GM23338 (cell line): ENCODE data around the gene GHRHR. TPM values are rescaled to one million over a fixed set of nuclear protein-coding genes. Genes with fewer than 3 reads are reported as not detected.

ENCODE experiments used
- ATAC-seq: fragments of 200-7000 bp; cut with Tn5 transposase; 3 replicates; pipeline ENCODE4 v1.9.1; 2020
- DNase-seq: peaks from one replicate; pipeline ENCODE4 v3.0.0-alpha.2; 2015; ENCODE audit warnings: low spot score
- H2AFZ ChIP-seq: fragments of 200-600 bp; sonication (generic); 2 replicates; pipeline ENCODE4 v1.8.0; 2016; ENCODE audit warnings: antibody characterized with exemption, mild to moderate bottlenecking, moderate library complexity
- H3F3A ChIP-seq: fragments of 200-600 bp; sonication (generic); replicated peaks from 2 replicates; pipeline ENCODE4 v1.8.0; 2017; ENCODE audit warnings: antibody characterized with exemption, mixed run types, low read depth
- H3K27ac ChIP-seq: fragments of 200-600 bp; sonication (generic); 2 replicates; pipeline ENCODE4 v1.6.1; 2016; ENCODE audit warnings: low read depth
- H3K27me3 ChIP-seq: fragments of 200-600 bp; sonication (generic); 2 replicates; pipeline ENCODE4 v1.8.0; 2016; ENCODE audit warnings: mild to moderate bottlenecking, mixed run types, moderate library complexity; ENCODE audit not compliant: insufficient read depth
- H3K36me3 ChIP-seq: fragments of 200-600 bp; sonication (generic); 2 replicates; pipeline ENCODE4 v1.8.0; 2016; ENCODE audit warnings: mild to moderate bottlenecking; ENCODE audit not compliant: insufficient read depth
- H3K4me1 ChIP-seq: fragments of 200-600 bp; sonication (generic); 2 replicates; pipeline ENCODE4 v1.8.0; 2016; ENCODE audit warnings: mild to moderate bottlenecking, moderate library complexity; ENCODE audit not compliant: insufficient read depth
- H3K4me2 ChIP-seq: fragments of 200-600 bp; sonication (generic); 2 replicates; pipeline ENCODE4 v1.7.1; 2017; ENCODE audit warnings: mixed run types
- H3K4me3 ChIP-seq: fragments of 200-600 bp; sonication (generic); 2 replicates; pipeline ENCODE4 v1.6.1; 2016; ENCODE audit warnings: mixed run types
- H3K79me2 ChIP-seq: fragments of 200-600 bp; sonication (generic); replicated peaks from 2 replicates; pipeline ENCODE4 v1.8.0; 2017; ENCODE audit warnings: mild to moderate bottlenecking; ENCODE audit not compliant: insufficient read depth
- H3K9me2 ChIP-seq: fragments of 200-600 bp; sonication (generic); 2 replicates; pipeline ENCODE4 v1.8.0; 2017; ENCODE audit not compliant: insufficient read depth
- H4K20me1 ChIP-seq: fragments of 200-600 bp; sonication (generic); replicated peaks from 2 replicates; pipeline ENCODE4 v1.8.0; 2017; ENCODE audit warnings: mild to moderate bottlenecking; ENCODE audit not compliant: insufficient read depth
- H3K27ac Mint-ChIP-seq: 2 replicates; pipeline ENCODE4 v1.8.0; 2020; ENCODE audit warnings: inconsistent platforms, mild to moderate bottlenecking, moderate library complexity, mixed read lengths
- H3K27me3 Mint-ChIP-seq: 3 replicates; pipeline ENCODE4 v1.8.0; 2022; ENCODE audit warnings: low read depth, mild to moderate bottlenecking, moderate library complexity, mixed read lengths, inconsistent platforms; ENCODE audit not compliant: insufficient read depth, poor library complexity
- H3K36me3 Mint-ChIP-seq: 3 replicates; pipeline ENCODE4 v1.8.0; 2021; ENCODE audit warnings: low read depth, mild to moderate bottlenecking, inconsistent platforms, moderate library complexity, mixed read lengths
- H3K4me1 Mint-ChIP-seq: 3 replicates; pipeline ENCODE4 v1.8.0; 2020; ENCODE audit warnings: mild to moderate bottlenecking, inconsistent platforms, mixed read lengths
- H3K4me3 Mint-ChIP-seq: 3 replicates; pipeline ENCODE4 v1.8.0; 2021; ENCODE audit warnings: moderate library complexity, mild to moderate bottlenecking, inconsistent platforms, mixed read lengths
- H3K9me3 Mint-ChIP-seq: 3 replicates; pipeline ENCODE4 v1.8.0; 2020; ENCODE audit warnings: moderate library complexity, mild to moderate bottlenecking, inconsistent platforms, mixed read lengths
- CREB1 ChIP-seq: fragments of 250-450 bp; sonication (Bioruptor Pico); IDR thresholded peaks from 2 replicates; pipeline ENCODE4 v1.5.0; 2020; ENCODE audit warnings: low read depth, mild to moderate bottlenecking, moderate library complexity
- EZH2 ChIP-seq: fragments of 200-600 bp; sonication (generic); IDR thresholded peaks from one replicate; pipeline ENCODE4 v1.8.0; 2017; ENCODE audit warnings: antibody characterized with exemption, mild to moderate bottlenecking, low read depth; ENCODE audit not compliant: unreplicated experiment
- EZH2phosphoT487 ChIP-seq: fragments of 200-600 bp; sonication (generic); IDR thresholded peaks from one replicate; pipeline ENCODE4 v1.8.1; 2018; ENCODE audit warnings: antibody characterized with exemption; ENCODE audit not compliant: unreplicated experiment
- JUNB ChIP-seq: IDR thresholded peaks from one replicate; pipeline ENCODE4 v1.6.1; 2016; ENCODE audit warnings: antibody characterized with exemption; ENCODE audit not compliant: unreplicated experiment
- NANOG ChIP-seq: IDR thresholded peaks from 2 replicates; pipeline ENCODE4 v1.6.1; 2016; ENCODE audit warnings: antibody characterized with exemption, borderline replicate concordance
- POLR2AphosphoS5 ChIP-seq: IDR thresholded peaks from 2 replicates; pipeline ENCODE4 v1.6.1; 2016; ENCODE audit warnings: antibody characterized with exemption, low read depth
- REST ChIP-seq: IDR thresholded peaks from one replicate; pipeline ENCODE4 v1.6.1; 2018; ENCODE audit warnings: antibody characterized with exemption; ENCODE audit not compliant: unreplicated experiment
- STAT1 ChIP-seq: IDR thresholded peaks from one replicate; pipeline ENCODE4 v1.6.1; 2016; ENCODE audit warnings: antibody characterized with exemption; ENCODE audit not compliant: unreplicated experiment
- ZNF331 ChIP-seq: fragments of 250-450 bp; sonication (Bioruptor Pico); IDR thresholded peaks from 2 replicates; pipeline ENCODE4 v1.5.0; 2020; ENCODE audit warnings: low read depth, mild to moderate bottlenecking, moderate library complexity
- polyA plus RNA-seq: library from polyadenylated mRNA; unstranded; fragments of >200 nt; fragmentation: Nextera tagmentation; extraction: Ambion mirVana; gene quantifications from 2 replicates; pipeline ENCODE4 v1.2.1, GENCODE V29; 2016
- total RNA-seq: library from RNA; depleted of rRNA; stranded (reverse); fragments of >200 nt; shearing (Covaris generic); gene quantifications from 2 replicates; pipeline ENCODE4 v1.2.3, GENCODE V29; 2014
- TF ChIP-seq, protein P1 (sequence below): fragments of 250-450 bp; sonication (Bioruptor Pico); IDR thresholded peaks from 2 replicates; pipeline ENCODE4 v1.5.0; 2020; ENCODE audit warnings: mild to moderate bottlenecking, moderate library complexity
- TF ChIP-seq, protein P2 (sequence below), 2 experiments: fragments of 200-600 bp in 1 of 2; sonication (generic) in 1 of 2; conservative IDR thresholded peaks; 2 replicates each; pipeline versions ENCODE4 v1.5.1 to v1.6.1; 2016 to 2017; ENCODE audit warnings: antibody characterized with exemption in 2 of 2, low read depth in 2 of 2, mild to moderate bottlenecking in 2 of 2, moderate library complexity in 1 of 2
- TF ChIP-seq, protein P3 (sequence below): IDR thresholded peaks from 2 replicates; pipeline ENCODE4 v1.6.1; 2016; ENCODE audit warnings: antibody characterized with exemption

The GHRHR gene
- total and polyA plus RNA-seq, 2 experiments from 2014 or later: 2.2 TPM; not detected in 1

- H3K9me2 ChIP-seq: peaks cover 6% of the 10 kb centered on the region; the same call in 1 of the 2 replicates
- ATAC-seq (no peak), DNase-seq (no peak)
- no peaks in the 10 kb centered on the region for H3K4me1 ChIP-seq
- no peak overlapping the region for H3K27ac ChIP-seq
- H3K36me3 Mint-ChIP-seq: no peaks in the 10 kb centered on the region
- no peak overlapping the region for H3K27ac Mint-ChIP-seq
- TF ChIP-seq EZH2phosphoT487 (no peak), NANOG (no peak), EZH2 (no peak), STAT1 (no peak), JUNB (no peak), POLR2AphosphoS5 (no peak), REST (no peak), ZNF331 (CRISPR knock-in tag) (no peak), CREB1 (no peak)
- TF ChIP-seq, protein P1, sequence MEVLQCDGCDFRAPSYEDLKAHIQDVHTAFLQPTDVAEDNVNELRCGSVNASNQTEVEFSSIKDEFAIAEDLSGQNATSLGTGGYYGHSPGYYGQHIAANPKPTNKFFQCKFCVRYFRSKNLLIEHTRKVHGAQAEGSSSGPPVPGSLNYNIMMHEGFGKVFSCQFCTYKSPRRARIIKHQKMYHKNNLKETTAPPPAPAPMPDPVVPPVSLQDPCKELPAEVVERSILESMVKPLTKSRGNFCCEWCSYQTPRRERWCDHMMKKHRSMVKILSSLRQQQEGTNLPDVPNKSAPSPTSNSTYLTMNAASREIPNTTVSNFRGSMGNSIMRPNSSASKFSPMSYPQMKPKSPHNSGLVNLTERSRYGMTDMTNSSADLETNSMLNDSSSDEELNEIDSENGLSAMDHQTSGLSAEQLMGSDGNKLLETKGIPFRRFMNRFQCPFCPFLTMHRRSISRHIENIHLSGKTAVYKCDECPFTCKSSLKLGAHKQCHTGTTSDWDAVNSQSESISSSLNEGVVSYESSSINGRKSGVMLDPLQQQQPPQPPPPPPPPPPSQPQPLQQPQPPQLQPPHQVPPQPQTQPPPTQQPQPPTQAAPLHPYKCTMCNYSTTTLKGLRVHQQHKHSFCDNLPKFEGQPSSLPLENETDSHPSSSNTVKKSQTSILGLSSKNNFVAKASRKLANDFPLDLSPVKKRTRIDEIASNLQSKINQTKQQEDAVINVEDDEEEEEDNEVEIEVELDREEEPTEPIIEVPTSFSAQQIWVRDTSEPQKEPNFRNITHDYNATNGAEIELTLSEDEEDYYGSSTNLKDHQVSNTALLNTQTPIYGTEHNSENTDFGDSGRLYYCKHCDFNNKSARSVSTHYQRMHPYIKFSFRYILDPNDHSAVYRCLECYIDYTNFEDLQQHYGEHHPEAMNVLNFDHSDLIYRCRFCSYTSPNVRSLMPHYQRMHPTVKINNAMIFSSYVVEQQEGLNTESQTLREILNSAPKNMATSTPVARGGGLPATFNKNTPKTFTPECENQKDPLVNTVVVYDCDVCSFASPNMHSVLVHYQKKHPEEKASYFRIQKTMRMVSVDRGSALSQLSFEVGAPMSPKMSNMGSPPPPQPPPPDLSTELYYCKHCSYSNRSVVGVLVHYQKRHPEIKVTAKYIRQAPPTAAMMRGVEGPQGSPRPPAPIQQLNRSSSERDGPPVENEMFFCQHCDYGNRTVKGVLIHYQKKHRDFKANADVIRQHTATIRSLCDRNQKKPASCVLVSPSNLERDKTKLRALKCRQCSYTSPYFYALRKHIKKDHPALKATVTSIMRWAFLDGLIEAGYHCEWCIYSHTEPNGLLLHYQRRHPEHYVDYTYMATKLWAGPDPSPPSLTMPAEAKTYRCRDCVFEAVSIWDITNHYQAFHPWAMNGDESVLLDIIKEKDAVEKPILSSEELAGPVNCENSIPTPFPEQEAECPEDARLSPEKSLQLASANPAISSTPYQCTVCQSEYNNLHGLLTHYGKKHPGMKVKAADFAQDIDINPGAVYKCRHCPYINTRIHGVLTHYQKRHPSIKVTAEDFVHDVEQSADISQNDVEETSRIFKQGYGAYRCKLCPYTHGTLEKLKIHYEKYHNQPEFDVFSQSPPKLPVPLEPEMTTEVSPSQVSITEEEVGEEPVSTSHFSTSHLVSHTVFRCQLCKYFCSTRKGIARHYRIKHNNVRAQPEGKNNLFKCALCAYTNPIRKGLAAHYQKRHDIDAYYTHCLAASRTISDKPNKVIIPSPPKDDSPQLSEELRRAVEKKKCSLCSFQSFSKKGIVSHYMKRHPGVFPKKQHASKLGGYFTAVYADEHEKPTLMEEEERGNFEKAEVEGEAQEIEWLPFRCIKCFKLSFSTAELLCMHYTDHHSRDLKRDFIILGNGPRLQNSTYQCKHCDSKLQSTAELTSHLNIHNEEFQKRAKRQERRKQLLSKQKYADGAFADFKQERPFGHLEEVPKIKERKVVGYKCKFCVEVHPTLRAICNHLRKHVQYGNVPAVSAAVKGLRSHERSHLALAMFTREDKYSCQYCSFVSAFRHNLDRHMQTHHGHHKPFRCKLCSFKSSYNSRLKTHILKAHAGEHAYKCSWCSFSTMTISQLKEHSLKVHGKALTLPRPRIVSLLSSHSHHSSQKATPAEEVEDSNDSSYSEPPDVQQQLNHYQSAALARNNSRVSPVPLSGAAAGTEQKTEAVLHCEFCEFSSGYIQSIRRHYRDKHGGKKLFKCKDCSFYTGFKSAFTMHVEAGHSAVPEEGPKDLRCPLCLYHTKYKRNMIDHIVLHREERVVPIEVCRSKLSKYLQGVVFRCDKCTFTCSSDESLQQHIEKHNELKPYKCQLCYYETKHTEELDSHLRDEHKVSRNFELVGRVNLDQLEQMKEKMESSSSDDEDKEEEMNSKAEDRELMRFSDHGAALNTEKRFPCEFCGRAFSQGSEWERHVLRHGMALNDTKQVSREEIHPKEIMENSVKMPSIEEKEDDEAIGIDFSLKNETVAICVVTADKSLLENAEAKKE: no peak
- TF ChIP-seq, protein P2, sequence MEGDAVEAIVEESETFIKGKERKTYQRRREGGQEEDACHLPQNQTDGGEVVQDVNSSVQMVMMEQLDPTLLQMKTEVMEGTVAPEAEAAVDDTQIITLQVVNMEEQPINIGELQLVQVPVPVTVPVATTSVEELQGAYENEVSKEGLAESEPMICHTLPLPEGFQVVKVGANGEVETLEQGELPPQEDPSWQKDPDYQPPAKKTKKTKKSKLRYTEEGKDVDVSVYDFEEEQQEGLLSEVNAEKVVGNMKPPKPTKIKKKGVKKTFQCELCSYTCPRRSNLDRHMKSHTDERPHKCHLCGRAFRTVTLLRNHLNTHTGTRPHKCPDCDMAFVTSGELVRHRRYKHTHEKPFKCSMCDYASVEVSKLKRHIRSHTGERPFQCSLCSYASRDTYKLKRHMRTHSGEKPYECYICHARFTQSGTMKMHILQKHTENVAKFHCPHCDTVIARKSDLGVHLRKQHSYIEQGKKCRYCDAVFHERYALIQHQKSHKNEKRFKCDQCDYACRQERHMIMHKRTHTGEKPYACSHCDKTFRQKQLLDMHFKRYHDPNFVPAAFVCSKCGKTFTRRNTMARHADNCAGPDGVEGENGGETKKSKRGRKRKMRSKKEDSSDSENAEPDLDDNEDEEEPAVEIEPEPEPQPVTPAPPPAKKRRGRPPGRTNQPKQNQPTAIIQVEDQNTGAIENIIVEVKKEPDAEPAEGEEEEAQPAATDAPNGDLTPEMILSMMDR (conservative IDR thresholded peaks at IDR 0.05; ENCODE audit: low read depth in 2 of 2): no peak
- TF ChIP-seq, protein P3, sequence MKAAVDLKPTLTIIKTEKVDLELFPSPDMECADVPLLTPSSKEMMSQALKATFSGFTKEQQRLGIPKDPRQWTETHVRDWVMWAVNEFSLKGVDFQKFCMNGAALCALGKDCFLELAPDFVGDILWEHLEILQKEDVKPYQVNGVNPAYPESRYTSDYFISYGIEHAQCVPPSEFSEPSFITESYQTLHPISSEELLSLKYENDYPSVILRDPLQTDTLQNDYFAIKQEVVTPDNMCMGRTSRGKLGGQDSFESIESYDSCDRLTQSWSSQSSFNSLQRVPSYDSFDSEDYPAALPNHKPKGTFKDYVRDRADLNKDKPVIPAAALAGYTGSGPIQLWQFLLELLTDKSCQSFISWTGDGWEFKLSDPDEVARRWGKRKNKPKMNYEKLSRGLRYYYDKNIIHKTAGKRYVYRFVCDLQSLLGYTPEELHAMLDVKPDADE: no peak
- no peak overlapping the region for H3K4me3 ChIP-seq
- H3K79me2 ChIP-seq: no peaks in the 10 kb centered on the region
- H2AFZ ChIP-seq: no peak overlapping the region
- no peaks in the 10 kb centered on the region for H3K27me3 ChIP-seq
- no peak overlapping the region for H3K4me2 ChIP-seq
- H3F3A ChIP-seq: no peaks in the 10 kb centered on the region
- H4K20me1 ChIP-seq: no peaks in the 10 kb centered on the region
- no peak overlapping the region for H3K4me3 Mint-ChIP-seq
- peaks cover 7% of the 10 kb centered on the region for H3K27me3 Mint-ChIP-seq
- H3K4me1 Mint-ChIP-seq: no peaks in the 10 kb centered on the region
- no peaks in the 10 kb centered on the region for H3K36me3 ChIP-seq
- H3K9me3 Mint-ChIP-seq: no peaks in the 10 kb centered on the region
These were observed 37.4 kb upstream of the GHRHR start for GRCh38 chr7:30926313-30926712.
